Endothelial cell of umbilical vein (primary cell): Measurements from ENCODE around the gene KLK1. TPM values are rescaled to one million over a fixed set of nuclear protein-coding genes. Genes with fewer than 3 reads are reported as not detected.
A peak's percentile ranks its signal among the peaks of the same experiment; 100 is the strongest.

ENCODE experiments used
- polyA plus RNA-seq, 4 experiments: library from polyadenylated mRNA; depleted of rRNA in 3 of 4; stranded (reverse) in 3 of 4; unstranded in 1 of 4; fragments of >200 nt; gene quantifications; 2 replicates each; pipeline versions ENCODE4 v1.2.1 to v1.2.3, GENCODE V29; 2011 to 2012; ENCODE audit warnings: missing spikeins in 1 of 4
- small RNA-seq: library from RNA; depleted of rRNA; stranded (forward); fragments of <200 nt; gene quantifications from one replicate; pipeline ENCODE3, GENCODE V24; 2012; ENCODE audit warnings: low replicate concordance, low read depth; ENCODE audit not compliant: insufficient read depth, insufficient read length
- total RNA-seq: library from RNA; stranded (reverse); gene quantifications from 2 replicates; pipeline ENCODE4 v1.2.3, GENCODE V29; 2021

Gene KLK1
- total and polyA plus RNA-seq, 2 donors (not counting 3 experiments of a cell fraction or from before 2014, with no cell fraction given) = 0.08 TPM; not detected in 1

Small RNA genes within 50 kb of the gene (small RNA-seq; reads per million reads assigned to genes)
- 14.2 reads per million, percentile 71 among the genes with 10 or more reads in this experiment for gene SNORD88A
- not detected for gene SNORD88B
- gene SNORD88C = not detected

Other genes starting within 250 kb of the KLK1 start
- gene SYT3, start 183.9 kb downstream of the KLK1 start, total RNA-seq = 0.53 TPM in 1 of 2 replicates, not detected in the other
- 0.11 TPM in 1 of 2 replicates, not detected in the other for gene SYT3, start 183.9 kb downstream of the KLK1 start, polyA plus RNA-seq
- gene C19orf81, start 174.3 kb downstream of the KLK1 start, total RNA-seq = 1.1 and 2.5 TPM in 2 replicates
- gene C19orf81, start 174.3 kb downstream of the KLK1 start, polyA plus RNA-seq = 0.79 and 2.1 TPM in 2 replicates
- gene SHANK1, start 104.0 kb downstream of the KLK1 start, total RNA-seq = 1.2 and 1.9 TPM in 2 replicates
- gene SHANK1, start 104.0 kb downstream of the KLK1 start, polyA plus RNA-seq = 0.60 and 0.66 TPM in 2 replicates
- gene CLEC11A, start 100.4 kb downstream of the KLK1 start, total RNA-seq = 10.4 and 13.3 TPM in 2 replicates
- 30.1 and 37.2 TPM in 2 replicates for gene CLEC11A, start 100.4 kb downstream of the KLK1 start, polyA plus RNA-seq
- gene GPR32, start 53.3 kb downstream of the KLK1 start, total RNA-seq = not detected in 2 replicates
- gene GPR32, start 53.3 kb downstream of the KLK1 start, polyA plus RNA-seq = not detected in 2 replicates
- not detected in 2 replicates for gene ACP4, start 33.4 kb downstream of the KLK1 start, total RNA-seq
- gene ACP4, start 33.4 kb downstream of the KLK1 start, polyA plus RNA-seq = not detected in 2 replicates
- gene KLK15, start 9.8 kb upstream of the KLK1 start, total RNA-seq = not detected in 2 replicates
- not detected in 2 replicates for gene KLK15, start 9.8 kb upstream of the KLK1 start, polyA plus RNA-seq
- gene KLK3, start 31.1 kb upstream of the KLK1 start, total RNA-seq = not detected in 2 replicates
- gene KLK3, start 31.1 kb upstream of the KLK1 start, polyA plus RNA-seq = not detected in 2 replicates
- gene KLK2, start 49.7 kb upstream of the KLK1 start, total RNA-seq = not detected in 2 replicates
- gene KLK2, start 49.7 kb upstream of the KLK1 start, polyA plus RNA-seq = not detected in 2 replicates
- not detected in 2 replicates for gene KLK4, start 87.6 kb upstream of the KLK1 start, total RNA-seq
- gene KLK4, start 87.6 kb upstream of the KLK1 start, polyA plus RNA-seq = not detected in 2 replicates
- gene KLK5, start 129.3 kb upstream of the KLK1 start, total RNA-seq = not detected in 2 replicates
- gene KLK5, start 129.3 kb upstream of the KLK1 start, polyA plus RNA-seq = not detected in 2 replicates
- gene KLK6, start 145.8 kb upstream of the KLK1 start, total RNA-seq = not detected in 2 replicates
- 0.11 and 0.12 TPM in 2 replicates for gene KLK6, start 145.8 kb upstream of the KLK1 start, polyA plus RNA-seq
- gene KLK7, start 160.1 kb upstream of the KLK1 start, total RNA-seq = not detected in 2 replicates
- gene KLK7, start 160.1 kb upstream of the KLK1 start, polyA plus RNA-seq = not detected in 2 replicates
- gene KLK8, start 177.8 kb upstream of the KLK1 start, total RNA-seq = not detected in 2 replicates
- not detected in 2 replicates for gene KLK8, start 177.8 kb upstream of the KLK1 start, polyA plus RNA-seq
- not detected in 2 replicates for gene KLK10, start 195.9 kb upstream of the KLK1 start, total RNA-seq
- gene KLK10, start 195.9 kb upstream of the KLK1 start, polyA plus RNA-seq = not detected in 2 replicates
- not detected in 2 replicates for gene KLK11, start 202.8 kb upstream of the KLK1 start, total RNA-seq
- gene KLK11, start 202.8 kb upstream of the KLK1 start, polyA plus RNA-seq = not detected in 2 replicates
- gene KLK12, start 211.2 kb upstream of the KLK1 start, total RNA-seq = not detected in 2 replicates
- not detected in 2 replicates for gene KLK12, start 211.2 kb upstream of the KLK1 start, polyA plus RNA-seq
- gene KLK13, start 241.3 kb upstream of the KLK1 start, total RNA-seq = not detected in 2 replicates
- not detected in 2 replicates for gene KLK13, start 241.3 kb upstream of the KLK1 start, polyA plus RNA-seq